D721Med (cell line): Measurements from ENCODE around the gene UBE2O.

ENCODE experiments used
- DNase-seq: peaks from one replicate; pipeline ENCODE4 v3.0.0; 2011; ENCODE audit warnings: low spot score; ENCODE audit not compliant: insufficient read length
- FAIRE-seq: peaks from 2 replicates; lab custom pipeline; 2011; peaks lifted over from hg19 to GRCh38; lab: Jason Lieb, UNC
- TF ChIP-seq, protein P1 (sequence below): IDR thresholded peaks from 2 replicates; pipeline ENCODE4 v1.5.1; 2012; ENCODE audit warnings: mild to moderate bottlenecking, control low read depth; ENCODE audit not compliant: insufficient read depth; ENCODE audit errors: missing control alignments

Gene UBE2O

DNA sequence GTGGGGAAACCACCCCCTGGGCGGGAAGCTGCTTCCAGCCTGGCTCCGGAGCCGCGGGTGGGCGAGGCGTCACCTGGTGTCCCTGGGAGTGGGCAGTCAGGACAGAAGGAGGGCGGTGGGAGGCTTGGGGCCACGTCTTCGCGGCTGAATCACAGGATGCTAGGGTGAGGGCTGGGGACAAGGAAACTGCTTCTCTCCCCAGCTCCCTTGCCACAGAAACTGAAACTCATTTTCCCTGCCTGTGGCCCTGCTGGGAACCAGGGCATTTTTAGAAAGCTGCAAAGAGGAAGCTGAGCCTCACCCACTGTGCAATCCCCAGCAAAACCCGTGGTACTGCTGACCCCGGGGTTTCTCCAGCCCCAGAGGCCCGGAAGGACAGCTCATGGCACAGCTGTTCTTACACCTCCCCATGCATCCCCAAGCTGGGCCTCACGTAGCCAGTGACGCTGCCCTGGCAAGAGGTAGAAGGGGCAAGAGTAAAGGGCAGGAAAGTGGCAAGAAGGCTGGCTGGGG lies 40.1 kb upstream of the UBE2O start:
- TF ChIP-seq, protein P1, sequence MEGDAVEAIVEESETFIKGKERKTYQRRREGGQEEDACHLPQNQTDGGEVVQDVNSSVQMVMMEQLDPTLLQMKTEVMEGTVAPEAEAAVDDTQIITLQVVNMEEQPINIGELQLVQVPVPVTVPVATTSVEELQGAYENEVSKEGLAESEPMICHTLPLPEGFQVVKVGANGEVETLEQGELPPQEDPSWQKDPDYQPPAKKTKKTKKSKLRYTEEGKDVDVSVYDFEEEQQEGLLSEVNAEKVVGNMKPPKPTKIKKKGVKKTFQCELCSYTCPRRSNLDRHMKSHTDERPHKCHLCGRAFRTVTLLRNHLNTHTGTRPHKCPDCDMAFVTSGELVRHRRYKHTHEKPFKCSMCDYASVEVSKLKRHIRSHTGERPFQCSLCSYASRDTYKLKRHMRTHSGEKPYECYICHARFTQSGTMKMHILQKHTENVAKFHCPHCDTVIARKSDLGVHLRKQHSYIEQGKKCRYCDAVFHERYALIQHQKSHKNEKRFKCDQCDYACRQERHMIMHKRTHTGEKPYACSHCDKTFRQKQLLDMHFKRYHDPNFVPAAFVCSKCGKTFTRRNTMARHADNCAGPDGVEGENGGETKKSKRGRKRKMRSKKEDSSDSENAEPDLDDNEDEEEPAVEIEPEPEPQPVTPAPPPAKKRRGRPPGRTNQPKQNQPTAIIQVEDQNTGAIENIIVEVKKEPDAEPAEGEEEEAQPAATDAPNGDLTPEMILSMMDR, result no peak
- DNase-seq (no peak), FAIRE-seq (no peak)

DNA sequence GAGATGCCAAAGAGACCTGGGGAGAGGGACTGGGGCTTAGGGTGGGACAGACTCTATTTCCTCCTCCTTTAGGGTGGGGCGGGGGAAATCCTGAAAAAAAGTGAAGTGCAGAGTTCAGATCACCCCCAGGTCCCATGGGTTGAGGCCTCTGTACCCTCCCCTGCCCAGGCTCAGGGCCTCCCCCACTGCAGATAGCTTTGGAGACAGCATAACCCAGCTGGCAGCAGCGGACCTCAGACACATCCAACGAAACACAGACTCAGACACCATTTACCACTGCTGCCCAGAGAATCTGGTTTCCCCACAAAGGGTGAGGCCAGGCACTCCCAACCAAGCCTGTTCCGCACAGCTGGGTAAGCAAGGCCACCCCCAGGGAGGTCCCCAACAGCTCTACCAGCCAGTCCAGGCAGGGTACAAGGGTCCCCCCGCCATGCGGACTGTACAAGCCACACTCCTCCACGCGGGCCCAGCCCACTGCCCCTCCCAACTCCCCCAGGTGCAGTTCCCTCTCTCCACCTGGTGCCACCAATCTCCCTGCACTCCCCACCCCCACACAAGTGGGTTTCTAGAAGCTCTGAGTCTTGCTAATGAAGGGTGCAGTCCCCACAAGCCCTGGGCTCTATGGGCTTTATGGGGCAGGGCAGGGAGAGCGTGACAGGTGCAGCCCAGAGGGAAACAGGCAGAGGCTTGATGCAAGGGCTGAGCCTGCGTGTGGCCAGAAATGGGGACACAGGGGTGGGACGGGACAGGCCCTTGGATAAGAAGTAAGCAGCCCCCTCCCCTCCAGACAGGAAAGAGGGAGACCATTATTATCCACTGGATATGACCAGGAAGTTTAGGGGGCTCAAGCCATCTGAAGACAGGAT lies 39.4 kb upstream of the UBE2O start:
- TF ChIP-seq, protein P1, result no peak
- DNase-seq (no peak), FAIRE-seq (no peak)

DNA sequence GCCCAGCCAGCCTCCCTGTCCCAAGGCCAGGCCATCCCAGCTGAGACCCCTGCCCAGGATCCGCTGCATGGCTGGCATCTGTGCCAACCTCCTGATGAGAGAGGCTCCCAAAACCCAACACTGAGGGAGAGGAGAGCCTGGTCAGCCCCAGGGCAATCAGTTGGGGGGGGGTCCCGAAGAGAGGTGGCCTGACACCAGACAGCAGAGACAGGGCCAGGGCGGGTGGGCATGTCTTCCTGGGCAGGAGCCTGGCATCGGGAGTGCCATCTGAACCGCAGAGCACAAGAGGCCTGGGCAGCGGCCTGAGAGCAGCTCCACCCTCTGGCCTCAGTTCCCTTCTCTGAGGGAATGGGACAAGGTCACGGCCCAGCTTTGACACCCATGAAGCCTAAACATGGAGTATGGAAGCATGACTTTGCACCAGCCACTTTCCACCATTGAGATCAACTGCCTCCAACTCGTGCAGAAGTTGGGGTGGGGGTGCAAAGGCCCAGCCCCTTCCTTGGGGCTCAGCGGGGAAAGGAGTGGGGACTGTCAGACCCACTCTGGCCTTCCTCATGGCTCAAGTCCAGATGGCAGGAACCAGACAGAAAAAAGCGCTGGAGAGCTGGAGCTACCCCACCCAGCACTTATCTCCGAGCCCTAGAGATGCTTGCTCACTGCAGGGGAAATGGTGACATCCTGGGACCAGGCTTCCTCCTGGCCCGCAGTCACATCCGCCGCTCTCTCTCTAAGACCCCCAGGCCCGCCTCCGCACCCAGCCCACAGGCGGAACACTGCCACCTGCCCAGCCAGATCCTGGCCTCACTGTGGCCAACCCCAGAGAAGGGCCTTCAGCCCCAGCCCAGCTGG lies 38.5 kb upstream of the UBE2O start:
- TF ChIP-seq, protein P1, result no peak
- DNase-seq (no peak), FAIRE-seq (no peak)

DNA sequence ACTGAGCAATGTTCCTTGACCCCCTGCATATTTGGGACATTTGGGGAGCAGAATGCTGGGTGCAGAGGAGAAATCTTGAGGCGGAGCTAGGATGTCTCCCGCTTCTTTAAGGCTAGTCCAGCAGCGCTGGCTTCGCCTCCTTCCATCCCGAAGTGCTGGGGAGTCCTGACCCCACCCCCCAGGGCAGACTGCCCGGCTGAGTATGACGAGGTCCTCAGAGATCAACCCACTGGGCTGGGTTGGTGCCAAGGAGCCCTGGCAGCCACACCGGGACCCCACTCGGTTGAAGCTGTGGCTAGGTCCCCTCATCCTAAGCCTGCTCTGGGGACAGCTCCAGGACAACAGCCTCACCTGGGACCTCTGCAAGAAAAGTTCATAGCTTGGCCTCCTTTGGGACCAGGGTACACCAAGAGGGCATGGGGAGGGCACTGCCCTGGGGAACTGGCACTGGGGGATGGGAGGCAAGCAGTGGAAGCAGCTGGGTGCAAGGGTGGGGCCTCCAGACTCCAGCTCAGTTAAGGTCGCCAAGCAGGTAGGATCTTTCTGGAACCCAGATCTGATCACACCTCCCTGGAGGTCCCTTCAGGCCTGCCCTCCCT lies 37.3 kb upstream of the UBE2O start:
- DNase-seq (no peak), FAIRE-seq (no peak)
- TF ChIP-seq, protein P1, result no peak

DNA sequence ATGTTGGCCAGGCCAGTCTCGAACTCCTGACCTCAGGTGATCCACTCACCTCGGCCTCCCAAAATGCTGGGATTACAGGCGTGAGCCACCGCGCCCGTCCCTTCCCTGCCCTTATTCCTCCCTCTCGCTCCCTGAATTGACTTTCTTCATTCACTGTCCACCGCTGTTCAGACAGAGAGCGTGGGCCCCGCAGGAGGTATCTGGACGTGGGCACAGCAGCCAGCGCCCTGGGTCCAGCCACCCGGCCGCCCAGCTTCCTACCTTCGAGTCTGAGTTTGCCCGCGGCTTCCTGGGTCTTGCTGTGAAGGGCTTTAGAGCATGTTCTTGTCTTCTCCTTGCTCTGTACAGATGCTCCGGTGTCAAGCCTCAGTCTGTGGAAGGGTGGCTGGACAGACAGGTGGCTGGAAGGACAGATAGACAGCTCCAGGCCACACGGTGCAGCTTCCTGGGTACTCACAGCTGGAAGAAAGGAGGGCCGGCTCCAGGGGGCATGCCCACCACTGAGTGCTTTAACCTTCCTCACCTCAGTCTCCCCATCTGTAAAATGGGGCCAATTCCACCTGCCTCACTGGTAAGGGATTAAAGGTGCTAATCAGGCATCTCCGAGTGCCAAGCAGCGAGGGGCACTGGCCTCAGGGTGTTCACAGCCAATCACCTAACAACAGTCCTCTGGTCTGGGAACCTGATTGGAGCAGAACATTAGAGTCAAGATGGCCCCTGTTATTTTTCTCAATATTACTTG lies 34.7 kb upstream of the UBE2O start:
- FAIRE-seq (no peak), DNase-seq (no peak)
- TF ChIP-seq, protein P1, result no peak

DNA sequence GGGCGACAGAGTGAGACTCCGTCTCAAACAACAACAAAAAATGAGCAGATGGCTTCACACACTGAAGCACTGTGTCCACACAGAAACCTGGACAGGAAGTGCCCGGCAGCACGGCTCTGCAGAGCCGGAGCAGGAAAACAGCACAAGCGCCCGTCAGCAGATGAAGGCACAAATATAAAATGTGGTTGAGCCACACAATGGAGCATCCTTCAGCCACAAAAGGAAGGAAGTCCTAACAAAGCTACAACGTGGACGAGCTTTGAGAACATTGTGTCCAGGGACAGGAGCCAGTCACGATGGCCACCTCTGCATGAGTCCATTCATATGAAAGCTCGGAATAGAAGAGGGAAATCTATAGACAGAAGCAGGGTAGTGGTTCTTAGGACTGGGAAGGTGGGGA lies 32.6 kb upstream of the UBE2O start:
- DNase-seq (no peak), FAIRE-seq (no peak)
- TF ChIP-seq, protein P1, result no peak
